NCI-H146 (cell line): ENCODE results near the gene TMOD2.

Experiments
- DNase-seq: peaks from one replicate; lab custom pipeline; 2025; lab: John Stamatoyannopoulos, UW

The TMOD2 gene

GRCh38 chr15:51736069-51736468 lies 15.3 kb upstream of the TMOD2 start:
- no peak for DNase-seq

- DNase-seq, result peak; percentile 73
These were observed 14.5 kb upstream of the TMOD2 start for GRCh38 chr15:51736751-51737521.

GRCh38 chr15:51737522-51738305 lies 13.7 kb upstream of the TMOD2 start, which contains the start of gene LYSMD2:
Gene LYSMD2, minus strand, starts transcription at chr15:51737655. Its CDS starts 33 bp downstream, at chr15:51737622.
- peak; percentile 73 for DNase-seq

GRCh38 chr15:51738553-51738952 lies 12.8 kb upstream of the TMOD2 start:
- DNase-seq, result no peak

GRCh38 chr15:51739061-51739712 lies 12.2 kb upstream of the TMOD2 start:
- DNase-seq, result no peak

- DNase-seq, result no peak
These were observed 2.1 kb upstream of the TMOD2 start for GRCh38 chr15:51749307-51749706.

GRCh38 chr15:51750186-51750585 lies 1.2 kb upstream of the TMOD2 start:
- DNase-seq, result no peak

- DNase-seq, result peak; percentile 52
These were observed 593 bp downstream of the TMOD2 start for GRCh38 chr15:51751697-51752683.

GRCh38 chr15:51752888-51753287 lies 1.5 kb downstream of the TMOD2 start:
- DNase-seq, result no peak

- DNase-seq, result no peak
These were observed 2.9 kb downstream of the TMOD2 start for GRCh38 chr15:51754267-51754666.

GRCh38 chr15:51755790-51756189 lies 4.4 kb downstream of the TMOD2 start:
- DNase-seq, result no peak

- DNase-seq, result no peak
These were observed 5.1 kb downstream of the TMOD2 start for GRCh38 chr15:51756482-51756881.

- DNase-seq, result no peak
These were observed 6.1 kb downstream of the TMOD2 start for GRCh38 chr15:51757450-51757849.

GRCh38 chr15:51758645-51759044 lies 7.2 kb downstream of the TMOD2 start:
- DNase-seq, result no peak

- peak; percentile 4 for DNase-seq
These were observed 8.2 kb downstream of the TMOD2 start for GRCh38 chr15:51759557-51760070.

GRCh38 chr15:51760805-51761204 lies 9.4 kb downstream of the TMOD2 start:
- DNase-seq, result no peak

GRCh38 chr15:51765751-51766150 lies 14.4 kb downstream of the TMOD2 start:
- DNase-seq, result no peak

GRCh38 chr15:51766341-51766740 lies 14.9 kb downstream of the TMOD2 start:
- no peak for DNase-seq

- DNase-seq, result no peak
These were observed 16.6 kb downstream of the TMOD2 start for GRCh38 chr15:51768018-51768417.

- DNase-seq, result no peak
These were observed 19.5 kb downstream of the TMOD2 start for GRCh38 chr15:51770902-51771301.

- DNase-seq, result peak; percentile 63
These were observed 20.4 kb downstream of the TMOD2 start for GRCh38 chr15:51771773-51772172.
